SK-N-SH (cell line): ENCODE data around the gene HMGN2. TPM values are rescaled to one million over a fixed set of nuclear protein-coding genes. Genes with fewer than 3 reads are reported as not detected.
"Not testable (repeated sequence)": the region's sequence is repeated elsewhere in the genome, so short reads cannot be mapped to it uniquely, and the experiment has no call there.

Experiments
- CTCF ChIA-PET: fragments of 300-600, 350-600 bp; formaldehyde crosslinking; extraction: SDS; loops from one replicate; lab custom pipeline; 2021; lab: Yijun Ruan, JAX
- POLR2A ChIA-PET: fragments of 350-600 bp; sonication (Branson Sonifier 250); formaldehyde crosslinking; extraction: SDS; loops from one replicate; lab custom pipeline; 2020; ENCODE audit warnings: antibody characterized with exemption, inconsistent platforms; lab: Yijun Ruan, JAX
- DNase-seq: peaks from one replicate; pipeline ENCODE4 v3.0.0; 2012
- H2AFZ ChIP-seq: fragments of 200-600 bp; sonication (generic); 2 replicates; pipeline ENCODE4 v1.8.1; 2016; ENCODE audit warnings: antibody characterized with exemption, mild to moderate bottlenecking, low read depth
- H3F3A ChIP-seq: fragments of 200-600 bp; sonication (generic); replicated peaks from 2 replicates; pipeline ENCODE3; 2016; ENCODE audit warnings: antibody characterized with exemption, mild to moderate bottlenecking; ENCODE audit not compliant: insufficient read depth
- H3K27ac ChIP-seq, 2 experiments: fragments of 200-500 bp in 1 of 2; fragments of 200-600 bp in 1 of 2; sonication (Bioruptor generic) in 1 of 2; sonication (generic), shearing (Covaris generic) in 1 of 2; 2 replicates each; pipeline versions ENCODE4 v1.5.1 to v1.6.1; 2014 to 2016; ENCODE audit warnings: low read depth in 2 of 2, inconsistent platforms in 1 of 2, low read length in 1 of 2, mild to moderate bottlenecking in 1 of 2, mixed read lengths in 1 of 2
- H3K27me3 ChIP-seq: fragments of 200-600 bp; sonication (generic), shearing (Covaris generic); 2 replicates; pipeline ENCODE4 v1.6.1; 2016; ENCODE audit warnings: mixed run types; ENCODE audit not compliant: insufficient read depth
- H3K36me3 ChIP-seq, 2 experiments: fragments of 200-500 bp in 1 of 2; fragments of 200-600 bp in 1 of 2; sonication (Bioruptor generic) in 1 of 2; sonication (generic) in 1 of 2; replicated peaks in 1 of 2; 2 replicates each; pipeline versions ENCODE3 to v1.5.1; 2014 to 2016; ENCODE audit warnings: low read length in 1 of 2, mild to moderate bottlenecking in 1 of 2; ENCODE audit not compliant: insufficient read depth in 2 of 2, control insufficient read depth in 1 of 2
- H3K4me1 ChIP-seq, 2 experiments: fragments of 200-500 bp in 1 of 2; fragments of 200-600 bp in 1 of 2; sonication (Bioruptor generic) in 1 of 2; sonication (generic), shearing (Covaris generic) in 1 of 2; 2 replicates each; pipeline versions ENCODE4 v1.5.1 to v1.6.1; 2014 to 2016; ENCODE audit warnings: low read depth in 1 of 2, low read length in 1 of 2, mixed run types in 1 of 2; ENCODE audit not compliant: insufficient read depth in 2 of 2, control insufficient read depth in 1 of 2
- H3K4me2 ChIP-seq: fragments of 200-600 bp; sonication (generic), shearing (Covaris generic); 2 replicates; pipeline ENCODE4 v1.6.1; 2017; ENCODE audit warnings: mixed run types
- H3K4me3 ChIP-seq, 2 experiments: fragments of 200-500 bp in 1 of 2; fragments of 200-600 bp in 1 of 2; sonication (Bioruptor generic) in 1 of 2; sonication (generic), shearing (Covaris generic) in 1 of 2; 2 replicates each; pipeline versions ENCODE4 v1.5.1 to v1.8.1; 2014 to 2016; ENCODE audit warnings: low read depth in 2 of 2, inconsistent platforms in 1 of 2, low read length in 1 of 2, mild to moderate bottlenecking in 1 of 2, mixed read lengths in 1 of 2, moderate library complexity in 1 of 2
- H3K79me2 ChIP-seq: fragments of 200-600 bp; sonication (generic); 2 replicates; pipeline ENCODE4 v1.8.1; 2017; ENCODE audit warnings: mild to moderate bottlenecking; ENCODE audit not compliant: insufficient read depth
- H3K9ac ChIP-seq: fragments of 200-600 bp; sonication (generic); 2 replicates; pipeline ENCODE4 v1.6.1; 2017; ENCODE audit warnings: mixed run types
- H3K9me2 ChIP-seq: fragments of 200-600 bp; sonication (generic); 2 replicates; pipeline ENCODE4 v1.6.1; 2017; ENCODE audit warnings: mixed run types
- H3K9me3 ChIP-seq: fragments of 200-600 bp; sonication (generic); 2 replicates; pipeline ENCODE4 v1.6.1; 2017; ENCODE audit warnings: mixed run types, mild to moderate bottlenecking, moderate library complexity
- H4K20me1 ChIP-seq: fragments of 200-600 bp; sonication (generic); 2 replicates; pipeline ENCODE4 v1.6.1; 2017; ENCODE audit warnings: mild to moderate bottlenecking, mixed run types; ENCODE audit not compliant: insufficient read depth
- EP300 ChIP-seq, 2 experiments: IDR thresholded peaks; 2 replicates each; pipeline versions ENCODE4 v1.4.0 to v1.6.1; 2012; ENCODE audit warnings: borderline replicate concordance in 1 of 2, low read depth in 1 of 2, low read length in 1 of 2
- FOSL2 ChIP-seq: IDR thresholded peaks from 2 replicates; pipeline ENCODE4 v1.4.0; 2012; ENCODE audit warnings: low read depth, mild to moderate bottlenecking, moderate library complexity, borderline replicate concordance
- MXI1 ChIP-seq: IDR thresholded peaks from 2 replicates; pipeline ENCODE4 v1.6.1; 2012; ENCODE audit warnings: mild to moderate bottlenecking, low read depth, low read length, improper control_type of control experiment
- WGBS: methylation state at CpG from one replicate; pipeline ENCODE4 v1.1.6; 2017; ENCODE audit warnings: low lambda C conversion rate; 5-methylcytosine and 5-hydroxymethylcytosine counted together
- polyA plus RNA-seq, 3 experiments: library from polyadenylated mRNA; depleted of rRNA; stranded (reverse); fragments of >200 nt; gene quantifications; 2 replicates each; pipeline ENCODE4 v1.2.3, GENCODE V29; 2012
- TF ChIP-seq, protein P1 (sequence below): IDR thresholded peaks from 2 replicates; pipeline ENCODE4 v1.6.1; 2012; ENCODE audit warnings: mild to moderate bottlenecking, low read depth, low read length, moderate library complexity
- TF ChIP-seq, protein P2 (sequence below): fragments of 200-600 bp; sonication (generic); IDR thresholded peaks from 2 replicates; pipeline ENCODE4 v1.6.1; 2017; ENCODE audit warnings: antibody characterized with exemption, mild to moderate bottlenecking, moderate library complexity

The HMGN2 gene
- polyA plus RNA-seq, 1 of the 3 experiments (the other 2 are of a cell fraction), result 644 TPM

DNA sequence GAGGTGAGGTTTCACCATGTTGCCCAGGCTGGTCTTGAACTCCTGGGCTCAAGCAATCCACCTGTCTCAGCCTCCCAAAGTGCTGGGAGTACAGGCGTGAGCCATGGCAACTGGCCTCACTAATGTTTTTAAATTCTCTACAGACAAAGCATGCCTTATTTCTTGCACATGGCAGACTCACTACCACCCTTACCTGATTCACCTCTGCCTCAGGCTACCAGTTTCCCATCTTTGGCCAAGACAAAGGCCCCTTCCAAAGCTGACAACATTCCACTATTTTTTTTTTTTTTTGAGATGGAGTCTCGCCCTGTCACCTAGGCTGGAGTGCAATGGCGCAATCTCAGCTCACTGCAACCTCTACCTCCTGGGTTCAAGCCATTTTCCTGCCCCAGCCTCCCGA, 43.6 kb downstream of the HMGN2 start:
- not testable (repeated sequence) for H3K9ac ChIP-seq, DNase-seq, H4K20me1 ChIP-seq, H3K79me2 ChIP-seq, H3K4me3 ChIP-seq, H3K36me3 ChIP-seq, H3K4me1 ChIP-seq, H3K9me3 ChIP-seq, H3F3A ChIP-seq, H2AFZ ChIP-seq, H3K27ac ChIP-seq, H3K27me3 ChIP-seq, H3K9me2 ChIP-seq, H3K4me2 ChIP-seq
- ChIA-PET CTCF (interaction anchor here (0.7 to 3.1 kb wide), 4 partner anchors 9 to 23 kb away, joined by 3 to 11 read pairs (median 6); no protein-coding TSS in a partner anchor), POLR2A (interaction anchor here (1.4 kb wide), 1 partner anchor 15 kb away, joined by 3 read pairs; no protein-coding TSS in a partner anchor)
- WGBS, result 77% methylated on average over 4 of the region's 4 CpGs

DNA sequence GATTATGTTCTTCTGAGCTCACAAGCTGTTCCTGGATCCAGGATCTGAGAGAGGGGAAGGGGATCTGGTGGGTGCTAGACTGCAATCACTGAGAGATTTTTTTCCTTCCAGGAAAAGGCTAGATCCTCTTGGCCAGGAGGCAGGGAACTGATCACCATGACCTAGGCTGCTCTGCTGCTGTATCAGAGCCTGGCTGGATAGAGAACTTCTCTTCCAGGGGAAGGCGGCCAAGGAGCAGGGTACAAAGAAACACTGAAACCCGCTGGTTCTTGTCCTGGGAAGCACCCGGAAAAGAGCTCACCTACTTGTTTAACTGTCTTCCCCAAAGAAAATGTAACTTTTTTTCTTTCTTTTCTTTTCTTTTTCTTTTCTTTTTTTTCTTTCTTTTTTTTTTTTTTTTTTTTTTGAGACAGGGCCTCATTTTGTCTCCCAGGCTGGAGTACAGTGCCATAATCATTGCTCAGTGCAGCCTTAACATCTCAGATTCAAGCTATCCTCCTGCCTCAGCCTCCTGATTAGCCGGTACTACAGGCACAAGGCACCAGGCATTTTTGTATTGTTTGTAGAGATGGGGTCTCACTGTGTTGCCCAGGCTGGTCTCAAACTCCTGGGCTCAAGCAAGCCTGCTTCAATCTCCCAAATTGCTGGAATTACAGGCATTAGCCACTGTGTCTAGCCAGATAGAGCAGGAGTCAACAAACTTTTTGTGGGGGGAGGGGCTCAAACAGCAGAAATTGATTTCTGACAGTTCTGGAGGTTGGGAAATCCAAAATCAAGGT, 44.9 kb downstream of the HMGN2 start:
- no peak overlapping the region for H3K9ac ChIP-seq
- H2AFZ ChIP-seq, result no peak overlapping the region
- POLR2A ChIA-PET, result interaction anchor here (1.4 kb wide), 1 partner anchor 16 kb away, joined by 3 read pairs; no protein-coding TSS in a partner anchor
- no peaks in the 10 kb centered on the region for H3K9me3 ChIP-seq
- H3K79me2 ChIP-seq, result no peaks in the 10 kb centered on the region
- no peaks in the 10 kb centered on the region; the same call in 1 of the 2 replicates for H3K27me3 ChIP-seq
- H4K20me1 ChIP-seq, result no peaks in the 10 kb centered on the region
- H3F3A ChIP-seq, result no peaks in the 10 kb centered on the region
- TF ChIP-seq, protein P1, sequence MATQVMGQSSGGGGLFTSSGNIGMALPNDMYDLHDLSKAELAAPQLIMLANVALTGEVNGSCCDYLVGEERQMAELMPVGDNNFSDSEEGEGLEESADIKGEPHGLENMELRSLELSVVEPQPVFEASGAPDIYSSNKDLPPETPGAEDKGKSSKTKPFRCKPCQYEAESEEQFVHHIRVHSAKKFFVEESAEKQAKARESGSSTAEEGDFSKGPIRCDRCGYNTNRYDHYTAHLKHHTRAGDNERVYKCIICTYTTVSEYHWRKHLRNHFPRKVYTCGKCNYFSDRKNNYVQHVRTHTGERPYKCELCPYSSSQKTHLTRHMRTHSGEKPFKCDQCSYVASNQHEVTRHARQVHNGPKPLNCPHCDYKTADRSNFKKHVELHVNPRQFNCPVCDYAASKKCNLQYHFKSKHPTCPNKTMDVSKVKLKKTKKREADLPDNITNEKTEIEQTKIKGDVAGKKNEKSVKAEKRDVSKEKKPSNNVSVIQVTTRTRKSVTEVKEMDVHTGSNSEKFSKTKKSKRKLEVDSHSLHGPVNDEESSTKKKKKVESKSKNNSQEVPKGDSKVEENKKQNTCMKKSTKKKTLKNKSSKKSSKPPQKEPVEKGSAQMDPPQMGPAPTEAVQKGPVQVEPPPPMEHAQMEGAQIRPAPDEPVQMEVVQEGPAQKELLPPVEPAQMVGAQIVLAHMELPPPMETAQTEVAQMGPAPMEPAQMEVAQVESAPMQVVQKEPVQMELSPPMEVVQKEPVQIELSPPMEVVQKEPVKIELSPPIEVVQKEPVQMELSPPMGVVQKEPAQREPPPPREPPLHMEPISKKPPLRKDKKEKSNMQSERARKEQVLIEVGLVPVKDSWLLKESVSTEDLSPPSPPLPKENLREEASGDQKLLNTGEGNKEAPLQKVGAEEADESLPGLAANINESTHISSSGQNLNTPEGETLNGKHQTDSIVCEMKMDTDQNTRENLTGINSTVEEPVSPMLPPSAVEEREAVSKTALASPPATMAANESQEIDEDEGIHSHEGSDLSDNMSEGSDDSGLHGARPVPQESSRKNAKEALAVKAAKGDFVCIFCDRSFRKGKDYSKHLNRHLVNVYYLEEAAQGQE, result no peak
- no peak for TF ChIP-seq EP300 (IDR thresholded peaks at IDR 0.05; ENCODE audit: borderline replicate concordance in 1 of 2, low read depth in 1 of 2, low read length in 1 of 2)
- TF ChIP-seq MXI1, result no peak
- no peak for TF ChIP-seq FOSL2
- TF ChIP-seq, protein P2, sequence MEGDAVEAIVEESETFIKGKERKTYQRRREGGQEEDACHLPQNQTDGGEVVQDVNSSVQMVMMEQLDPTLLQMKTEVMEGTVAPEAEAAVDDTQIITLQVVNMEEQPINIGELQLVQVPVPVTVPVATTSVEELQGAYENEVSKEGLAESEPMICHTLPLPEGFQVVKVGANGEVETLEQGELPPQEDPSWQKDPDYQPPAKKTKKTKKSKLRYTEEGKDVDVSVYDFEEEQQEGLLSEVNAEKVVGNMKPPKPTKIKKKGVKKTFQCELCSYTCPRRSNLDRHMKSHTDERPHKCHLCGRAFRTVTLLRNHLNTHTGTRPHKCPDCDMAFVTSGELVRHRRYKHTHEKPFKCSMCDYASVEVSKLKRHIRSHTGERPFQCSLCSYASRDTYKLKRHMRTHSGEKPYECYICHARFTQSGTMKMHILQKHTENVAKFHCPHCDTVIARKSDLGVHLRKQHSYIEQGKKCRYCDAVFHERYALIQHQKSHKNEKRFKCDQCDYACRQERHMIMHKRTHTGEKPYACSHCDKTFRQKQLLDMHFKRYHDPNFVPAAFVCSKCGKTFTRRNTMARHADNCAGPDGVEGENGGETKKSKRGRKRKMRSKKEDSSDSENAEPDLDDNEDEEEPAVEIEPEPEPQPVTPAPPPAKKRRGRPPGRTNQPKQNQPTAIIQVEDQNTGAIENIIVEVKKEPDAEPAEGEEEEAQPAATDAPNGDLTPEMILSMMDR, result no peak
- H3K36me3 ChIP-seq, result no peaks in the 10 kb centered on the region
- WGBS, result 88% methylated on average over 4 of the region's 4 CpGs
- DNase-seq, result no peak
- H3K4me2 ChIP-seq, result no peak overlapping the region
- H3K9me2 ChIP-seq, result no peaks in the 10 kb centered on the region
- H3K4me1 ChIP-seq, result no peaks in the 10 kb centered on the region
- no peak overlapping the region for H3K27ac ChIP-seq
- CTCF ChIA-PET, result interaction anchor here (0.6 to 3.1 kb wide), 6 partner anchors 10 to 21 kb away, joined by 3 to 11 read pairs (median 4); no protein-coding TSS in a partner anchor
- no peak overlapping the region for H3K4me3 ChIP-seq
